H9 (cell line): ENCODE results near the gene ADARB2. TPM values are rescaled to one million over a fixed set of nuclear protein-coding genes. Genes with fewer than 3 reads are reported as not detected.

Experiments
- DNase-seq: peaks from one replicate; pipeline ENCODE4 v3.0.0-alpha.2; 2017
- H2AFZ ChIP-seq: one replicate; pipeline ENCODE4 v1.6.1; 2013; ENCODE audit warnings: mild to moderate bottlenecking, low read length, control low read depth, moderate library complexity
- H2AK5ac ChIP-seq: 2 replicates; pipeline ENCODE4 v1.6.1; 2013; ENCODE audit warnings: low read length, control low read depth, mixed read lengths; ENCODE audit not compliant: insufficient read length
- H2BK120ac ChIP-seq: one replicate; pipeline ENCODE4 v1.6.1; 2013; ENCODE audit warnings: low read depth, mild to moderate bottlenecking, low read length, control low read depth, inconsistent platforms; ENCODE audit not compliant: poor library complexity, severe bottlenecking
- H2BK12ac ChIP-seq: 2 replicates; pipeline ENCODE4 v1.6.1; 2013; ENCODE audit warnings: low read length, control low read depth, mixed read lengths, low read depth; ENCODE audit not compliant: insufficient read length
- H2BK15ac ChIP-seq: 2 replicates; pipeline ENCODE4 v1.6.1; 2013; ENCODE audit warnings: low read depth, low read length, control low read depth
- H2BK20ac ChIP-seq: one replicate; pipeline ENCODE4 v1.6.1; 2013; ENCODE audit warnings: low read depth, mild to moderate bottlenecking, low read length, control low read depth, inconsistent platforms; ENCODE audit not compliant: poor library complexity, severe bottlenecking
- H2BK5ac ChIP-seq: 2 replicates; pipeline ENCODE4 v1.6.1; 2013; ENCODE audit warnings: low read length, control low read depth, mixed read lengths; ENCODE audit not compliant: insufficient read length
- H3K14ac ChIP-seq: 2 replicates; pipeline ENCODE4 v1.6.1; 2013; ENCODE audit warnings: low read length, control low read depth; ENCODE audit not compliant: insufficient read depth
- H3K18ac ChIP-seq: 2 replicates; pipeline ENCODE4 v1.6.1; 2013; ENCODE audit warnings: low read depth, mild to moderate bottlenecking, mixed read lengths, low read length, control low read depth; ENCODE audit not compliant: insufficient read length
- H3K23ac ChIP-seq: 2 replicates; pipeline ENCODE4 v1.6.1; 2013; ENCODE audit warnings: low read length, control low read depth, mixed read lengths, low read depth; ENCODE audit not compliant: insufficient read length
- H3K23me2 ChIP-seq: 2 replicates; pipeline ENCODE4 v1.6.1; 2013; ENCODE audit warnings: low read depth, mild to moderate bottlenecking, mixed read lengths, low read length, control low read depth; ENCODE audit not compliant: insufficient read length, poor library complexity, severe bottlenecking
- H3K27ac ChIP-seq: 2 replicates; pipeline ENCODE4 v1.5.1; 2013; ENCODE audit warnings: low read length, control low read depth, mixed read lengths, low read depth; ENCODE audit not compliant: insufficient read length
- H3K27me3 ChIP-seq: 2 replicates; pipeline ENCODE4 v1.6.1; 2013; ENCODE audit warnings: low read length, control low read depth, inconsistent platforms; ENCODE audit not compliant: insufficient read depth
- H3K4ac ChIP-seq: 2 replicates; pipeline ENCODE4 v1.6.1; 2013; ENCODE audit warnings: low read depth, mild to moderate bottlenecking, control low read depth, inconsistent platforms, low read length, moderate library complexity
- H3K4me1 ChIP-seq: 2 replicates; pipeline ENCODE4 v1.6.1; 2013; ENCODE audit warnings: low read length, control low read depth, inconsistent platforms; ENCODE audit not compliant: insufficient read depth
- H3K4me2 ChIP-seq: 2 replicates; pipeline ENCODE4 v1.6.1; 2013; ENCODE audit warnings: low read length, control low read depth, mixed read lengths; ENCODE audit not compliant: insufficient read length, insufficient read depth
- H3K56ac ChIP-seq: 2 replicates; pipeline ENCODE4 v1.6.1; 2013; ENCODE audit warnings: low read depth, mild to moderate bottlenecking, mixed read lengths, low read length, control low read depth; ENCODE audit not compliant: insufficient read length
- H3K79me1 ChIP-seq: 2 replicates; pipeline ENCODE4 v1.6.1; 2013; ENCODE audit warnings: low read depth, mild to moderate bottlenecking, moderate library complexity, low read length, control low read depth, inconsistent platforms; ENCODE audit not compliant: insufficient read depth, poor library complexity, severe bottlenecking
- H3K79me2 ChIP-seq: 2 replicates; pipeline ENCODE4 v1.6.1; 2013; ENCODE audit warnings: low read length, control low read depth, inconsistent platforms; ENCODE audit not compliant: insufficient read depth
- H3K9ac ChIP-seq: 2 replicates; pipeline ENCODE4 v1.6.1; 2013; ENCODE audit warnings: low read length, control low read depth, mixed read lengths; ENCODE audit not compliant: insufficient read length; ENCODE audit errors: extremely low read depth
- H3K9me3 ChIP-seq: one replicate; pipeline ENCODE4 v1.6.1; 2013; ENCODE audit warnings: low read depth, low read length, inconsistent platforms; ENCODE audit not compliant: control insufficient read depth
- H3T11ph ChIP-seq: one replicate; pipeline ENCODE4 v1.6.1; 2013; ENCODE audit warnings: mild to moderate bottlenecking, low read length, control low read depth, inconsistent platforms
- H4K20me1 ChIP-seq: one replicate; pipeline ENCODE4 v1.6.1; 2013; ENCODE audit not compliant: control insufficient read depth, insufficient read length, insufficient read depth
- H4K5ac ChIP-seq: 2 replicates; pipeline ENCODE4 v1.6.1; 2013; ENCODE audit warnings: low read depth, mild to moderate bottlenecking, mixed read lengths, low read length, control low read depth; ENCODE audit not compliant: insufficient read length
- H4K8ac ChIP-seq: replicated peaks from 2 replicates; pipeline ENCODE4 v1.6.1; 2013; ENCODE audit warnings: low read length, control low read depth, mixed read lengths, low read depth; ENCODE audit not compliant: insufficient read length
- H4K91ac ChIP-seq: 2 replicates; pipeline ENCODE4 v1.6.1; 2013; ENCODE audit warnings: low read depth, mild to moderate bottlenecking, moderate library complexity, mixed read lengths, low read length, control low read depth; ENCODE audit not compliant: insufficient read length
- H3K27ac Mint-ChIP-seq, 3 experiments: 2 replicates in 2 of 3; 3 replicates in 1 of 3; pipeline ENCODE4 v1.8.0; 2020 to 2021; ENCODE audit warnings: mixed read lengths in 3 of 3, mild to moderate bottlenecking in 1 of 3, moderate library complexity in 1 of 3
- H3K27me3 Mint-ChIP-seq: 2 replicates; pipeline ENCODE4 v1.8.0; 2021; ENCODE audit warnings: low read depth, mild to moderate bottlenecking, moderate library complexity, mixed read lengths
- H3K36me3 Mint-ChIP-seq, 3 experiments: 2 replicates in 2 of 3; 3 replicates in 1 of 3; pipeline ENCODE4 v1.8.0; 2020 to 2021; ENCODE audit warnings: low read depth in 3 of 3, mixed read lengths in 3 of 3; ENCODE audit not compliant: insufficient read depth in 1 of 3
- H3K4me1 Mint-ChIP-seq, 2 experiments: 2 replicates each; pipeline ENCODE4 v1.8.0; 2020; ENCODE audit warnings: mixed read lengths in 2 of 2
- H3K4me3 Mint-ChIP-seq, 2 experiments: 2 replicates in 1 of 2; 3 replicates in 1 of 2; pipeline ENCODE4 v1.8.0; 2020 to 2021; ENCODE audit warnings: mild to moderate bottlenecking in 2 of 2, mixed read lengths in 2 of 2, moderate library complexity in 1 of 2
- H3K9me3 Mint-ChIP-seq, 2 experiments: 2 replicates in 1 of 2; 3 replicates in 1 of 2; pipeline ENCODE4 v1.8.0; 2020; ENCODE audit warnings: mild to moderate bottlenecking in 2 of 2, mixed read lengths in 2 of 2, moderate library complexity in 1 of 2
- CTCF ChIP-seq: fragments of 200-600 bp; sonication (generic); conservative IDR thresholded peaks from 3 replicates; pipeline ENCODE4 v1.8.0; 2021; ENCODE audit warnings: antibody characterized with exemption, mild to moderate bottlenecking
- WGBS: extraction: QIAGEN DNeasy Blood & Tissue Kit; methylation state at CpG from one replicate; pipeline ENCODE4 v1.1.7; 2013; ENCODE audit warnings: missing lambda C conversion rate, low lambda C conversion rate, mixed read lengths; ENCODE audit not compliant: insufficient read length; ENCODE audit errors: extremely low coverage; 5-methylcytosine and 5-hydroxymethylcytosine counted together
- total RNA-seq: library from RNA; stranded (reverse); gene quantifications from 2 replicates; pipeline ENCODE4 v1.2.1, GENCODE V29; 2021

Gene ADARB2
- total RNA-seq, 1 experiment from 2014 or later, result 0.87 TPM

- Histone ChIP-seq H2BK120ac (no peak overlapping the region), H2BK15ac (no peak overlapping the region), H3K79me1 (no peaks in the 10 kb centered on the region), H3K18ac (no peak overlapping the region), H2AFZ (no peak overlapping the region), H2AK5ac (no peak overlapping the region), H3K9me3 (no peaks in the 10 kb centered on the region), H2BK12ac (no peak overlapping the region), H2BK5ac (no peak overlapping the region), H3K56ac (no peak overlapping the region), H3T11ph (no peak overlapping the region), H3K9ac (no peak overlapping the region), H3K23me2 (no peaks in the 10 kb centered on the region), H3K27me3 (no peaks in the 10 kb centered on the region), H4K91ac (no peak overlapping the region), H3K14ac (no peak overlapping the region), H3K27ac (no peak overlapping the region), H3K23ac (no peak overlapping the region), H3K4me1 (no peaks in the 10 kb centered on the region), H4K20me1 (no peaks in the 10 kb centered on the region), H3K79me2 (no peaks in the 10 kb centered on the region), H3K4me2 (no peak overlapping the region), H4K5ac (no peak overlapping the region), H4K8ac (no peak overlapping the region), H2BK20ac (no peak overlapping the region), H3K4ac (no peak overlapping the region)
- H3K4me1 Mint-ChIP-seq, result peaks cover 5 to 8% of the 10 kb centered on the region in 2 experiments; a peak in 2 of 4 replicates
- no CpG with 5 or more reads among the region's 3 CpGs for WGBS
- H3K27ac Mint-ChIP-seq, result no peak overlapping the region
- peaks cover 25 to 32% (median 29%) of the 10 kb centered on the region in 3 experiments; a peak in 6 of 7 replicates for H3K36me3 Mint-ChIP-seq
- DNase-seq, result no peak
- H3K9me3 Mint-ChIP-seq, result no peaks in the 10 kb centered on the region
- TF ChIP-seq CTCF, result no peak
- H3K4me3 Mint-ChIP-seq, result no peak overlapping the region
- no peaks in the 10 kb centered on the region for H3K27me3 Mint-ChIP-seq
These were observed 603.8 kb downstream of the ADARB2 start for GRCh38 chr10:1133495-1134045.
